Left forelimb (tissue), 1 donor: ENCODE results near the gene PIK3C2B.
A peak's percentile ranks its signal among the peaks of the same experiment; 100 is the strongest.
"Not testable (repeated sequence)": the region's sequence is repeated elsewhere in the genome, so short reads cannot be mapped to it uniquely, and the experiment has no call there.

Source experiments
- DNase-seq: peaks from one replicate; pipeline ENCODE4 v3.0.0-alpha.2; 2018; ENCODE audit warnings: low spot score

The PIK3C2B gene, protein sequence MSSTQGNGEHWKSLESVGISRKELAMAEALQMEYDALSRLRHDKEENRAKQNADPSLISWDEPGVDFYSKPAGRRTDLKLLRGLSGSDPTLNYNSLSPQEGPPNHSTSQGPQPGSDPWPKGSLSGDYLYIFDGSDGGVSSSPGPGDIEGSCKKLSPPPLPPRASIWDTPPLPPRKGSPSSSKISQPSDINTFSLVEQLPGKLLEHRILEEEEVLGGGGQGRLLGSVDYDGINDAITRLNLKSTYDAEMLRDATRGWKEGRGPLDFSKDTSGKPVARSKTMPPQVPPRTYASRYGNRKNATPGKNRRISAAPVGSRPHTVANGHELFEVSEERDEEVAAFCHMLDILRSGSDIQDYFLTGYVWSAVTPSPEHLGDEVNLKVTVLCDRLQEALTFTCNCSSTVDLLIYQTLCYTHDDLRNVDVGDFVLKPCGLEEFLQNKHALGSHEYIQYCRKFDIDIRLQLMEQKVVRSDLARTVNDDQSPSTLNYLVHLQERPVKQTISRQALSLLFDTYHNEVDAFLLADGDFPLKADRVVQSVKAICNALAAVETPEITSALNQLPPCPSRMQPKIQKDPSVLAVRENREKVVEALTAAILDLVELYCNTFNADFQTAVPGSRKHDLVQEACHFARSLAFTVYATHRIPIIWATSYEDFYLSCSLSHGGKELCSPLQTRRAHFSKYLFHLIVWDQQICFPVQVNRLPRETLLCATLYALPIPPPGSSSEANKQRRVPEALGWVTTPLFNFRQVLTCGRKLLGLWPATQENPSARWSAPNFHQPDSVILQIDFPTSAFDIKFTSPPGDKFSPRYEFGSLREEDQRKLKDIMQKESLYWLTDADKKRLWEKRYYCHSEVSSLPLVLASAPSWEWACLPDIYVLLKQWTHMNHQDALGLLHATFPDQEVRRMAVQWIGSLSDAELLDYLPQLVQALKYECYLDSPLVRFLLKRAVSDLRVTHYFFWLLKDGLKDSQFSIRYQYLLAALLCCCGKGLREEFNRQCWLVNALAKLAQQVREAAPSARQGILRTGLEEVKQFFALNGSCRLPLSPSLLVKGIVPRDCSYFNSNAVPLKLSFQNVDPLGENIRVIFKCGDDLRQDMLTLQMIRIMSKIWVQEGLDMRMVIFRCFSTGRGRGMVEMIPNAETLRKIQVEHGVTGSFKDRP (N-terminal part only)

DNA sequence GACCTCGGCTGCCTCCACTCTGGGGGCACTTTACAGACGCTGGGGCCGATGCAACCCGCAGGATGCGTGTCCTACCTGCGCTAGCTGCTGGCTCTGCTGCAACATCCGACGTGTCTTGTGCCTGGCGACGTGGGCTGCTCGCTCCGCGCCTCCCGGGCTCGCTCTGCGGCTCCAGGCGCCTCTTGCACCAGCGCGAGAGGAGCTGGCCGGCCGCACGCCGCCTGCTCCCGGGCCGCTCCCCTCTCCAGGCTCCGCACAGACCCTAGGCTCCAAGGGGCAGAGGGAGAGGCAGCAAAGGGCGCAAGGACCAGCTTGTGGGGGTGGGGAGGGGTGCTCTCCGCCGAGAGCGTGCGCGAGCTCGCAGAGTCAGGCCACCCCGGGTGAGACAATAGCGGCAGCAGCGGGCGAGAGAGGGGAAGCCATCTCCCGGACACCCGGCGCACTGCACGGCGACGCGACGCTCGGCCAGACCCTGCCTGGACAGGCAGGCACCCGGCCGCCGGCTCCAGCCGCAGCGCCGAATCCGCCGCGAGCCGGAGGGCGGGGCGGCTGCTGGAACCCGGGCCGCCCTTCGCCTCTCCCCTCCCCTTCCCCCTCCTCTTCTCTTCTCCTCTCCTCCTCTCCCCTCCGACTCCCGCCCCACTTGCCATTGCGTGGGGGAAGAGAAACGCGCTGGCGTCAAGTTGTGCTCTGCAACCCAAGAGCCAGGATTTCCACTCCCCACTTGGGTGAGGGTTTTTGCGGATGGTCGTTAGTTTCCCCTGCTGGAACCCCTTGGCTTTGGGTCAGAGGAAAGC lies at the start of gene PIK3C2B:
Gene PIK3C2B, minus strand, starts transcription at position 525 of the 797 bp plus-strand sequence. CDS start 25,003 bp downstream, outside the sequence.
- DNase-seq = peak; percentile 89

DNA sequence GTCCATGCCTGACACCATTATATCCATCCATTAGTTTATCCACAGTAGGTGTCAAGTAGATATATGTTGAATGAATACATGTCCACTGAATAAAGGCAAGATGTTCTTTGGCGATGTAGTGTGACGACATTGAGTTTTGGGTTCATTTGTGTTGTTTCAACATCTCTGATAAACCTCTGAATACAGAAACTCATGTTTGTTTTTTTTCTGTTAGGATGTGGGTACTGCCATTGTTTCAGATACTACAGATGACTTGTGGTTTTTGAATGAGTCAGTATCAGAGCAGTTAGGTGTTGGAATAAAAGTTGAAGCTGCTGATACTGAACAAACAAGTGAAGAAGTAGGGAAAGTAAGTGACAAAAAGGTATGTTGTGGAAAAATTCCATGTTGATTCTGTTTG lies 49.7 kb upstream of the PIK3C2B start:
- no peak for DNase-seq

DNA sequence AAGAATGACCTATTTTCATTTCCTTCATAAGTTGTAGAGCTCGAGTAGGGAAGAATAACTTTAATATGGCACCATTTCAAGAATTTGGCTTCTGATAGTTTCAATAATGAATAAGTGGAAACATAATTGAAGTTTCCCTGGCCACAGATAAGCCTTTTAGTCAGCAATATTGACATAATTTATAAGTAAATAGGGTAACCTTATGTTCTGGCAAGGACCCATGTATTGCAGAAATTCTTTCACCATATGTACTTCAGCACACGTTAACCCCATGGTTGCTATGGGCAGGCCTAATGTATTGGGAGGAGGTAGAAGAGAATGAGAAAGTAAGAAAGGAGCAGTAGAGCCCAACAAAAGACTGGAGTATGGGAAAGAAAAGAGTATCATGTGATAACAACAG lies 47.0 kb upstream of the PIK3C2B start:
- DNase-seq = no peak

DNA sequence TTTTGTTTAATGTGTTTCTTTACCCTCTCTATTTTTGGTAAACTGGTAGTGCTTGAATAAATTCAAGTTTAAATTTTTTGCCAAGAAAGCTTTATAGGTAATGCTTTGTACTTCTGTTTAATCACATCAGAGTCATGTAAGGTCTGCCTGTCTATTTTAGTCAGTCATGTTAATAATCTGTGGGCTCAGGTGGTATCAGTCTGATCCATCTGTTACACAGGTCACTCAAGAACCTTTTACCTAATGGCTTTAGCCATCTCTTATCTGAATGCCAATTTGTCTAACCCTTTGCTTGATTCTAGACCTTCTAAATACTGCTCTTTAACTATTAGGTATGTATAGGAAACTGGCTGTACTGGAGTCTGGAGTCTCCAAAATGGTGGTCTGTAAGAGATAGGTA lies 38.2 kb upstream of the PIK3C2B start:
- no peak for DNase-seq

DNA sequence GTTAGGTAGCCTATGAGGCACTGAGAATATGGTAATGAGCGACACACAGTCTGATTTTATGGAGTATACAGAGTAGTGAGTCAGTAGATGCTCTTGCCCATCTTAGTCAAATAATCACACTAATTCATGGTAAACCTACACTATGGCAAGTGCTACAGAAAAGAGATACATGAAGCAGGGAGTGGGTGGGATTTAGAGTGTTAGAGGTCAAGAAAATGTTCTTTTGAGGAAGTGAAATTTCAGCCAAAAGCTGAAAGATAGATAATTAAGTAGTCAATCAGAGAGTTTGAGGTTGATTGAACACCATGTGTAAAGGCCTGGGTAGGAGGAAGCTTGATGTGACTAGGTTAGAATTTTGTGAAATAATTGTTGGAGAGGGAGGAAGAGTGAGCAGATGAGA lies 36.3 kb upstream of the PIK3C2B start:
- DNase-seq = no peak

DNA sequence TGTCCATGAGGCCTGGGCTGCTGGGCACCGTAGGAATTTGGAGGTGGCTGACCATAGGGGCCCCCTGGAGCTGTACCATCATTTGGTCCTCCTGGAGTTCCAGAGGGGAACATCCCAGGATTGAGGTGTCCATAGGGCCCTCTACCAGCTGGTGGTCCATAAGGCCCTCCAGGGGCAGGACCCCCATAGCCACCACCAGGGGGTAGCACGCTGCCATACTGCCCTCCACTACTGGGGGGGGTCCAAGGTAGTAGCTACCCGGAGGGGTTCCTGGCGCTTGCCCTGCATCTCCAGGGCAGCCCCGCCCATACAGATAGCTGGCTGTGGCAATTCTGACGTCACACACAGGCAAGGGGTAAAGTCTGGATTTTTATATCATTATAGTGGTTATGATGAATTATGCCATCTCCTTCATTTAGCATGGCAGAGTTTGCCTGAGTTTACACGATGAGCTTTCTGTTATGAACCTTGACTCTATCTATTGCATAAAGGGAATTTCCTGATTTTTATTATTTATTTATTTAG lies 34.8 kb upstream of the PIK3C2B start:
- no peak for DNase-seq

DNA sequence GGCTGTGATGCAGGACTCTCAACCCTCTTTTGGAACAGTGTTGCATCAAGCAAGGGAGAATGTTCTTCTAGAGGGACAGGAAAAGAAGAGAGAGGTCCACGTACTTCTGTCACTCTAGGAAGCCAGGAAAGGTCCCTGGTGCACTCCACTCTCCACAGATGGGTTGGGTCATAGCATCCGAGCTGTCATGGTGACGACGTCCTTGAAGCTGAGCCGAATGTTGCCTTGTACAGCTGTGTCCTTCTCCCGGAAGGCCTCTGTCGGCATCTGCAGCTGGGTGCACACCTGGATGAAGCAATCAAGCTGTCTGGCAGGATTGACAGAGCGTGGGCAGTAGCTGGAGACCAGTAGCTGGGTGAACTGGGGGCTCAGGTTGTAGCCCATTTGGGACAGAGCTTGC lies 34.1 kb upstream of the PIK3C2B start:
- DNase-seq = no peak

DNA sequence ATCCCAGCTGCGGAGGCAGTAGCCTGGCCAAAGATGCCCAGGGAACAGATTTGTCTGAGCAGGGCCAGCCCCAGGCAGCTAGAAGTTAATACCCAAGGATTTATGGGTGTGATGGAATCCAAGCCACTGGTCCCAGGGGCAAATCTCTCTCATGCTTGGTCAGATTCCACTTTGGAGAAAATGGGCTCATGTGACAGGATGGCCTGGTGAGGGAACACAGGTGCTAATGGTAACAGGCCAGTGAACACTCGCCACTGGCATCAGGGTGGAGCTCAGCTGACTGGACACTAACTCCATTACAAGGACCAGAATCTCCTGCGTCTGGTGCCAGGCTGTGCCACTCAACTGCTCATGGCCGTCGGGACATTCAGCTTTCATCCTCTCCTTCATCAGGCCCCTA lies 33.6 kb upstream of the PIK3C2B start:
- no peak for DNase-seq

DNA sequence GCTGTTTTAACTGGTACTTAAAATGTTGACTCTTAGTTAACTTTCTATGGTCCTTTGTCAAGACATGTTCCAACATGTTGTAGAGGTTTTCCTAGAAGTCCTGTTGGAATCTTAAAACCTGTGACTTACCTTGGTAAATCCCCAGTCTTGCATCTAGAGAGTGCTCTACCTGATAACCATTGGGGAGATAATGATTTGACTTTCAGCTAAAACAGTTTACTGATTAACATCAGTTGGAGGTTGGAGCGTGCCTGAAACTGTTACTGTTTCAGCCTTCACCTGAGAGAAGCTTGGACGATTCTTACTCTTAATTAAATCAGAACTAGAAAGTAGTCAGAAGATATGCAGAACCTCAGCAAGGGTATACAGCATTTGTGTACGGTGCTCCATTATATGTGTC lies 30.4 kb upstream of the PIK3C2B start:
- DNase-seq = no peak

DNA sequence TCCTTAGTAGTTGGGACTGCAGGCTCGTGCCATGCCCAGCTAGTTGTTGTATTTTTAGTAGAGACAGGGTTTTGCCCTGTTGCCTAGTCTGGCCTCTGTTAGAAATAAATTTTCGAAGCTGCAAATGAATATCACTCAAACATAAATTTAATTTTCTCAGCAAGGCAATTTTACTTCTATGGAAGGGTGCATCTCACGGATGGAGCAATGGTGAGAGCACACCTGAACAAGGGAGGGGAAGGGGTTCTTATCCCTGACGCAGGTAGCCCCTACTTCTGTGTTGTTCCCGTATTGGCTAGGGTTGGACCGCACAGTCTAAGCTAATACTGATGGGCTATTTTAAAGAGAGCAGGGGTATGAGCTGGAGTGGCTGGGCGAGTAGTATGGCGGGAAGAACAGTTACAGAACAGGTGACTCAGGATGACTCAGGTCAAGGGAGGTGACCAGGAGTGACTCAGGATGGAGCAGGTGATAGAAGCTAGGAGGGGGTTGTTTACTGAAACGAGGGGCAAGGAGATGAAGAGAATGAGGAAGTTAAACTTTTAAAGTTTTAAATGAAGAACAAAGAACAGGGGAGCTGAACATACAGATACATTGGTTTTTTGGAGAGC lies 29.1 kb upstream of the PIK3C2B start:
- no peak for DNase-seq

DNA sequence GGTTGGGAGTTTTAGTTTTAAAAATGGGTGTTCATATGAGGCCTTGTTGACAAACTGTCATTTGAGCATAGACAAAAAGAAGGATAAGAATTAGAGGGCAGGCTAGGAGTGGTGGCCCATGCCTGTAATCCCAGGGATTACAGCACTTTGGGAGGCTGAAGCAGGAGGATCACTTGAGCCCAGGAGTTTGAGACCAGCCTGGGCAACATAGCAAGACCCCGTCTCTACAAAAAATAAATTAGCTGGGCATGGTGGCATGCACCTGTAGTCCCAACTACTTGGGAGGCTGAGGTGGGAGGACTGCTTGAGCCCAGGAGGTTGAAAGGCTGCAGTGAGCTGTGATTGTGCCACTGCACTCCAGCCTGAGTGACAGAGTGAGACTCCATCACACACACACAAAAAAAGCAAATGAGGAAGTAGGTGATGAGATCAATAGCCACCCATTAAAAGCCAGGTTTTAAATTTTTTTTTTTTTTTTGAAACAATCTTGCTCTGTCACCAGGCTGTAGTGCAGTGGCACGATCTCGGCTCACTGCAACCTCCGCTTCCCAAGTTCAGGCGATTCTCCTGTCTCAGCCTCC lies 27.4 kb upstream of the PIK3C2B start:
- not testable (repeated sequence) for DNase-seq

DNA sequence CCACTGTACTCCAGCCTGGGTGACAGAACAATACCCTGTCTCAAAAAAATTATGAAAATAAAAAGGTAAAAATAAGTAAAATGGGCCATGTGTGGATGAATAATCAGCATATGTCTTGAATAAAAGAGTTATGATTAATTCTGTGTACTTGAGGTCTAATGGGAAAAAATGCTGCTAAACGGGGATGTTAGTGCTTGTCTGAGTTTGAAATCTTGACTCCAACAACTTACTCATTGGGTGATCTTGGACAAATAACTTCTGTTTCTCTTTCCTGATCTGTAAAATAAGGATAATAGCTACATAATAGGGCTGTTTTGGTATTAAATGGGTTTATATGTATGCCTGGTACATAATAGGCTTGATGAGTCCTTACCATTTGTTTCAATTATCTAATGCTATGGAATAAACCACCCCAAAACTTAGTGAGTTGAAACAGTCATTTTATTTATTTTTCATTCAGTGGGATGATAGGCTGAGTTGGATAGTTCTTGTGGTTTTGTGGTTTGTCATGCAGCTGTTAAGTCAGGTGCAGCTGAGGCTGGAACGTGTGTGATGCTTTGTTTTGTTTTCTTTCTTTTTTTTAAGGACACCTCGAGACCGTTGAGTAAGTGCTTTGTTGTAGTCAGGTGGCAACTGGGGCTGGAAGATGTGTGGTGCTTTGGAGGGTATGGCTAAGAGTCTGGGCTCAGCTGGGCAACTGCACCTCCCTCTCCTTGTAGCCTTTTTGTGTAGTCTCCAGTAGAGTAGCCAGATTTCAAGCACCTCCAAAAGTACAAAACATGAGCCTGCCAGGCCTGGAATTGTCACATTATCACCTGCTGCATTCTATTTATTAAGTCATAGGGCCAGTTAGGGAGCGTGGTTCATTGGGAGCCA lies 26.5 kb upstream of the PIK3C2B start:
- DNase-seq = no peak

DNA sequence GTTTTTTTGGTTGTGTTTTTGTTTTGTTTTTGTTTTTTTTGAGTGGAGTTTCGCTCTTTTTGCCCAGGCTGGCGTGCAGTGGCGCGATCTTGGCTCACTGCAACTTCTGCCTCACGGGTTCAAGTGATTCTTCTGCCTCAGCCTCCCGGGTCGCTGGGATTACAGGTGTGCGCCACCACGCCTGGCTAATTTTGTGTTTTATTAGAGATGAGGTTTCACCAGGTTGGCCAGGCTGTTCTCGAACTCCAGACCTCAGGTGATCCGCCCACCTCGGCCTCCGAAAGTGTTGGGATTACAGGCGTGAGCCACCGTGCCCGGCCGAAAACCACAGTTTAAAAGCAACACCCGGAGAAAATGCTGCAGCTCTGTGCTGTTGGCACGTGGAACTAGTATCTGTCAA lies 22.8 kb upstream of the PIK3C2B start:
- DNase-seq = not testable (repeated sequence)

DNA sequence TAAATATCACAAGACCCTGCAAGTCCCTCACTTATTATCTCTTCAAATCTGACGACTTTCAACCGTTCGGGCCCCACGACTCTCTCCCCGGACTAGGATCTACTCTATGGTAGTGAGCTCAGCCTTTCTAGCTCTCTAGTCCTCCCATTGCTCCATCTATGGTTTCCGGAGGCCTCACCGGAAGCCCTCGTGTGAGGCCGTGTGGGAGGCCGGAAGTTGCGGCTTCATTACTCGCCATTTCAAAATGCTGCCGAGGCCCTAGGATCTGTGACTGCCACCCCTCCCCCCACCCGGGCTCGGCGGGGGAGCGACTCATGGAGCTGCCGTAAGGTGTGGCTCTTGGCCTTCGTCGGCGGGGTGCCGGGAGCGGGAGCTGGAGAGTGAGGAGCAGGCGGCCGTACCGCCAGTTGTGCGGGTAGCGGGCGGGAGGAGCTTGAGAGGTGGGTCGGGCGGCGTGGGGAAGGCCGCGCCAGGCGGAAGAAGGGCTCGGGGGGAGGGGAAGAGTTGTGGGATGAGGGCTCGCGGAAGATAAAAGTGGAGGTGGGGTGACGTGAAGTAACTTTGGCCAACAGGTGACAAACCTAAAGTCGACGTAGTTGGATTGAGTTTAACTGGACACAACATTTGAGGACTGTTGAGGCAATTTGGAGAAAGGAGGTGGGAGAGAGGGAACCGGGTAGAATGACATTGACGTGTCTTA lies 21.7 kb upstream of the PIK3C2B start, which contains the start of gene MDM4:
Gene MDM4, plus strand, starts transcription at position 227 of the 700 bp plus-strand sequence. CDS start 9,113 bp downstream, outside the sequence.
- DNase-seq = peak; percentile 93

DNA sequence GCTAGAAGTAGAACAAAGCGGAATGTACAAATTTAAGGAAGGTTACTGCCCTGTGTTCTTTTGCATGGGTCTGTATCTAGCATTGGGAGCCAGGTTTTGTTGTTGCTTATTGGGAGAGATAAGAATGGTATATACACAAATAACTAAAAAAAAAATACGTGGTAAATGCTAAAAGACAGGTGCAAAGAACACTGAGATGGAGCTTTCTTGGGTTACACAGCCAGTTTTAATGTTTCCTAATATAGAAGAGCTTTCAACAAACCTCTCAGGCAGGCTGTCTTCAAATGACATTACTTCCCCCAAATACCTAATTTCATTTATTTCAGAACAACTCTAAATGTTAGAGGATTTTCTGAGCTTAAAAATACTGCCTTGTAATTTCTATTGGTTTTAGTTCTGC lies 20.2 kb upstream of the PIK3C2B start:
- DNase-seq = no peak

DNA sequence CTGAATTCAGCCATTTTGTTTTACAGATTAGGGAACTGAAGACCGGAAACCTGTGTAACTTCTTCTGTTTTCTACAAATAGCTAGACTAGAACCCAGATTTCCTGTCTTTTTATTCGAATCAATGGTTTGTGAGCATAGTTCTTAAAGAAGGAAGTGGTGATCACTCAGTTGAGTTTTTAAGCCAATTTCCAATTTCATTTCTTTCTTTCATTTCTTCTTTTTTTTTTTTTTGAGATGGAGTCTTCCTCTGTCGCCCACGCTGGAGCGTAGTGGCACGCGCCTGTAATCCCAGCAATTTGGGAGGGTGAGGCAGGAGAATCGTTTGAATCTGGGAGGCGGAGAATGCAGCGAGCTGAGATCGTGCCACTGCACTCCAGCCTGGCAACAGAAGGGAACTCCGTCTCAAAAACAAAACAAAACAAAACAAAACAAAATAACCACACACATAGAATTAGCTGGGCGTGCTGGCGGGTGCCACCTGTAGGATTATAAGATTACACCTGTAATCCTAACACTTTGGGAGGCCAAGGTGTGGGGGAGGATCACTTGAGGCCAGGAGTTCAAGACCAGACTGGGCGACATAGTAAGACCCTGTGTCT lies 18.6 kb upstream of the PIK3C2B start:
- no peak for DNase-seq

DNA sequence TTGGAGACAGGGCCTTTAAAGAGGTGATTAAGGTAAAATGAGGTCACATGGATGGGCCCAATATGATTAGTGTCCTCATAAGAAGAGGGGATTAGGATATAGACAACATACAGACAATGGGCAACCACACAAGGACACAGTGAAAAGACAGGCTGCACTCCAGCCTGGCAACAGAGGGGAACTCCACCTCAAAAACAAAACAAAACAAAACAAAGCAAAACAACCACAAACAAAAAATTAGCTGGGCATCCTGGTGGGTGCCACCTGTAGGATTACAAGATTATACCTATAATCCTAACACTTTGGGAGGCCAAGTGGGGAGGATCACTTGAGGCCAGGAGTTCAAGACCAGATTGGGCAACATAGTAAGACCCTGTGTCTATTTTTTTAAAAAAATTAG lies 16.8 kb upstream of the PIK3C2B start:
- DNase-seq = no peak

DNA sequence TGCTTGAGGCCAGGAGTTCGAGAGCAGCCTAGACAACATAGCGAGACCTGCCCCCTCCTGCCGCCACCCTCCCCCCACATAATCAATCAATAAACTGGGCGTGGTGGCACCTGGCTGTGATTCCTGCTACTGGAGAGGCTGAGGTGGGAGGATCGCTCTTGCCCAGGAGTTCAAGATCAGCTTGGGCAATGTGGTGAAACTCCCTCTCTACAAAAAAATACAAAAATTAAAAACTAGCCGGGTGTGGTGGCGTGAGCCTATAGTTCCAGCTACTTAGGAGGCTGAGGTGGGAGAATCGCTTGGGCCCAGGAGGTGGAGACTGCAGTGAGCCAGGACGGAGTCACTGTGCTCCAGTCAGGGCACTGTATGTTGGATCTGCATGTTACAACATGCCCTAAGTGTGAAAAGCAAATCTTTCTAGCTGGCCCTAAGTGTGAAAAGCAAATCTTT lies 14.6 kb upstream of the PIK3C2B start:
- DNase-seq = no peak
